HEK293T (cell line): Measurements from ENCODE around the gene C3orf22.

Source experiments
- CTCF ChIA-PET: fragments of 350-600 bp; formaldehyde crosslinking; extraction: SDS; loops from one replicate; lab custom pipeline; 2021; ENCODE audit warnings: antibody characterized with exemption, inconsistent platforms; lab: Yijun Ruan, JAX
- POLR2A ChIA-PET: fragments of 350-600 bp; formaldehyde crosslinking; extraction: SDS; loops from one replicate; lab custom pipeline; 2020; ENCODE audit warnings: antibody characterized with exemption, inconsistent platforms; lab: Yijun Ruan, JAX
- DNase-seq: peaks from one replicate; pipeline ENCODE4 v3.0.0; 2012; ENCODE audit warnings: mixed read lengths; ENCODE audit errors: extremely low spot score
- ARNT ChIP-seq: fragments of 450-650 bp; IDR thresholded peaks from 2 replicates; pipeline ENCODE4 v1.6.1; 2017; ENCODE audit warnings: mild to moderate bottlenecking
- BHLHE40 ChIP-seq: fragments of 450-650 bp; IDR thresholded peaks from 2 replicates; pipeline ENCODE4 v1.6.1; 2016; ENCODE audit warnings: mild to moderate bottlenecking, moderate library complexity, borderline replicate concordance
- CTBP1 ChIP-seq: fragments of 450-650 bp; IDR thresholded peaks from 2 replicates; pipeline ENCODE4 v1.6.1; 2016; ENCODE audit warnings: borderline replicate concordance
- ELF4 ChIP-seq: fragments of 450-650 bp; IDR thresholded peaks from 2 replicates; pipeline ENCODE4 v1.6.1; 2017; ENCODE audit warnings: antibody characterized with exemption
- FOXA1 ChIP-seq: fragments of 450-650 bp; IDR thresholded peaks from 2 replicates; pipeline ENCODE4 v1.6.1; 2016; ENCODE audit warnings: mild to moderate bottlenecking
- FOXK2 ChIP-seq: fragments of 450-650 bp; IDR thresholded peaks from 2 replicates; pipeline ENCODE4 v1.6.1; 2016; ENCODE audit warnings: mild to moderate bottlenecking
- FOXM1 ChIP-seq: fragments of 450-650 bp; IDR thresholded peaks from 2 replicates; pipeline ENCODE4 v1.6.1; 2017; ENCODE audit warnings: mild to moderate bottlenecking, borderline replicate concordance
- HDGF ChIP-seq: fragments of 450-650 bp; IDR thresholded peaks from 2 replicates; pipeline ENCODE4 v1.6.1; 2017; ENCODE audit warnings: antibody characterized with exemption, borderline replicate concordance
- L3MBTL2 ChIP-seq: fragments of 450-650 bp; conservative IDR thresholded peaks from 2 replicates; pipeline ENCODE4 v1.6.1; 2016; ENCODE audit warnings: mild to moderate bottlenecking
- LEF1 ChIP-seq: fragments of 450-650 bp; IDR thresholded peaks from 2 replicates; pipeline ENCODE4 v1.6.1; 2017; ENCODE audit warnings: mild to moderate bottlenecking, borderline replicate concordance
- NFRKB ChIP-seq: fragments of 450-650 bp; IDR thresholded peaks from 2 replicates; pipeline ENCODE4 v1.6.1; 2016; ENCODE audit warnings: mild to moderate bottlenecking, moderate library complexity
- SP1 ChIP-seq: fragments of 450-650 bp; IDR thresholded peaks from 2 replicates; pipeline ENCODE4 v1.6.1; 2017
- SUZ12 ChIP-seq: fragments of 450-650 bp; IDR thresholded peaks from 2 replicates; pipeline ENCODE4 v1.6.1; 2016; ENCODE audit warnings: mild to moderate bottlenecking
- TARDBP ChIP-seq: fragments of 450-650 bp; IDR thresholded peaks from 2 replicates; pipeline ENCODE4 v1.6.1; 2016
- ZNF384 ChIP-seq: fragments of 450-650 bp; IDR thresholded peaks from 2 replicates; pipeline ENCODE4 v1.6.1; 2016
- TF ChIP-seq, protein P1 (sequence below): fragments of 450-650 bp; IDR thresholded peaks from 2 replicates; pipeline ENCODE4 v1.6.1; 2016

C3orf22 gene

DNA sequence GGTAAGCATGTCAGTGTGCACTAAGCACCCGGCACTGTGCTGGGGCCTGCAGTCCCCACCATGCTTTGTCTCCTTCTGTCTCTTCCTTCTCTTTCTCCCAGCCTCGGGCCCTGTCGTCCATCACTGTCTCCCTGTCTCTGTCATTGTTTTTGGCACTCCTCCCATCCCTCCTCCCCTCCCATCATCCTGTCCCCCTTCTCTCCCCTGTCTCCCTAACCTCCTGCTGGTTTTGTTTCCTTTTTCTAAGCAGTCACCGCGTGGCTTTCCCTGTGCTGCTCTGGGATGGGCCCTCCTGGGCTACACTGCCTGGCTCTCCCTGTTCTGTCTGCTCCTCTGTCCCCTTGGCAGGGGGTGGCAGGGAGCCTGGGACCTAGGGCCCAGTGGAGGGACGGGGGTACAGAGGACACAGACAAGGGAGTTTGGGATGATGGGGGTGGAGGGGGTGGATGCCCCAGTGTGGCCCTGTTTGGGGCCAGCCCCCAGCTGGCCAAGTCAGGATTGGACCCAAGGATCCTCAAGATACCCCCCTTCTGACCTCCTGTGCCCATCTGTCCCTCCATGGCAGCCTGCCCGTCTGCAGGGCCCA lies 29.1 kb downstream of the C3orf22 start:
- TF ChIP-seq, protein P1, sequence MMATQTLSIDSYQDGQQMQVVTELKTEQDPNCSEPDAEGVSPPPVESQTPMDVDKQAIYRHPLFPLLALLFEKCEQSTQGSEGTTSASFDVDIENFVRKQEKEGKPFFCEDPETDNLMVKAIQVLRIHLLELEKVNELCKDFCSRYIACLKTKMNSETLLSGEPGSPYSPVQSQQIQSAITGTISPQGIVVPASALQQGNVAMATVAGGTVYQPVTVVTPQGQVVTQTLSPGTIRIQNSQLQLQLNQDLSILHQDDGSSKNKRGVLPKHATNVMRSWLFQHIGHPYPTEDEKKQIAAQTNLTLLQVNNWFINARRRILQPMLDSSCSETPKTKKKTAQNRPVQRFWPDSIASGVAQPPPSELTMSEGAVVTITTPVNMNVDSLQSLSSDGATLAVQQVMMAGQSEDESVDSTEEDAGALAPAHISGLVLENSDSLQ = no peak
- TF ChIP-seq FOXA1 (no peak), LEF1 (no peak), BHLHE40 (no peak), CTBP1 (no peak), SUZ12 (no peak), ELF4 (no peak)
- ChIA-PET POLR2A (no interaction called here), CTCF (no interaction called here)
- DNase-seq = no peak

DNA sequence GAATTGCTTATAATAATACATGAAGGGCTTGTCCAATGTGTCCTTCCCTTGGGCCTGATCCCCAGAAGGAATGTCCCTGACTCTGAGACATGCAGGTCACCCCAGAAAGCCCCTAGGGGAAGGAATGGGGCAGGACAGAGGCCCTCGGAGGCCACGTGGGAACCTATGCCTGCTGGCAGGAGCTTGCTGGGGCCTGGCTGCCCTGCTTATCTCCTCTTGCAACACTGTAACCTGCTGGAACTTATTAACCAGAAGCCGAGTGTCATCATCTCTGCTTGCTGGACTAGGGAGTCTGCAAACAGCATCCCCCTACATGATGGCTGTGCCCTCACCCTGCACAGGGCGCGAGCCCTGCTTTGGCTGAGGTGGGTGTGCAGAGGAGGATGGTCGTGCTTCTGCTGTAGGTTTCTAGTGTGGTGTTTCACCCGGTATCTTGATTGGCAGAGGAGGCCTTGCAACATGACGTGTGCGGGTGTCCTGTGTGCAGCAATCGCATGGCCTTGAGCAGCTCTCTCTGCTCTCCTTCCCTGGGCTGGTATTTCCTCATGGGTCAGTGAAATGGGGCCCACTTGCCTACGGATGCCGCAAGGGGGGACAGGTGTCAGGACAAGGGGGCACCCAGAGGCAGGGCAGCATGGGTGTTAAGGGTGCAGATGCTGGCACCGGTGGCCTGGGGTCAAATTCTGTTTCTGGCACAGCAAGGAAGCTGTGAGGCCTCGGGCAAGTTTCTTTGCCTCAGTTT lies 29.8 kb downstream of the C3orf22 start:
- CTCF ChIA-PET = no interaction called here

DNA sequence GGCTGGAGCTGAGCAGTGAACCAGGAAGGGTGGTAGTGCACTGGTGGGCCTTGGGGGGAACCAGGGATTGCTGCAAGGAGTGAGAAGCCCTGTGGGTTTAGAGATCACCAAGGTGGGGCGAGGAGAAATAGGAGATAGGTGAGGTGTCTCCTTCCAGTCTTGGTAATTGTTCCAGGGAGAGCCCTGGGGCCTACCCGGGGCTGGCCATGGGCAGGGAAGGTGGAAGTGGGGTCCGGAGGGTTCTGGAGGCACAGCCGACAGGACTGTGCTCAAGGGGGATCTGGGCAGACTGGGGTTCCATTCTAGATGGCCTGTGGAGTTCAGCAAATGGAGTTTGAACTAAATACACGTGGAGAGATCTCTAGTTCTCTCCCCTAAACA lies 30.3 kb downstream of the C3orf22 start:
- POLR2A ChIA-PET = interaction anchor here (0.7 kb wide), 1 partner anchor 49 kb away, joined by 3 read pairs; no protein-coding TSS in a partner anchor
- DNase-seq = no peak
- TF ChIP-seq HDGF = no peak
- no peak for TF ChIP-seq SUZ12
- no peak for TF ChIP-seq NFRKB
- no peak for TF ChIP-seq LEF1
- no peak for TF ChIP-seq L3MBTL2
- CTCF ChIA-PET = no interaction called here

More for the DNA sequence above, 29.8 kb downstream of the C3orf22 start:
- POLR2A ChIA-PET = interaction anchor here (0.7 kb wide), 1 partner anchor 48 kb away, joined by 3 read pairs; no protein-coding TSS in a partner anchor
- no peak for TF ChIP-seq TARDBP
- no peak for TF ChIP-seq SP1
- no peak for TF ChIP-seq NFRKB
- DNase-seq = no peak

DNA sequence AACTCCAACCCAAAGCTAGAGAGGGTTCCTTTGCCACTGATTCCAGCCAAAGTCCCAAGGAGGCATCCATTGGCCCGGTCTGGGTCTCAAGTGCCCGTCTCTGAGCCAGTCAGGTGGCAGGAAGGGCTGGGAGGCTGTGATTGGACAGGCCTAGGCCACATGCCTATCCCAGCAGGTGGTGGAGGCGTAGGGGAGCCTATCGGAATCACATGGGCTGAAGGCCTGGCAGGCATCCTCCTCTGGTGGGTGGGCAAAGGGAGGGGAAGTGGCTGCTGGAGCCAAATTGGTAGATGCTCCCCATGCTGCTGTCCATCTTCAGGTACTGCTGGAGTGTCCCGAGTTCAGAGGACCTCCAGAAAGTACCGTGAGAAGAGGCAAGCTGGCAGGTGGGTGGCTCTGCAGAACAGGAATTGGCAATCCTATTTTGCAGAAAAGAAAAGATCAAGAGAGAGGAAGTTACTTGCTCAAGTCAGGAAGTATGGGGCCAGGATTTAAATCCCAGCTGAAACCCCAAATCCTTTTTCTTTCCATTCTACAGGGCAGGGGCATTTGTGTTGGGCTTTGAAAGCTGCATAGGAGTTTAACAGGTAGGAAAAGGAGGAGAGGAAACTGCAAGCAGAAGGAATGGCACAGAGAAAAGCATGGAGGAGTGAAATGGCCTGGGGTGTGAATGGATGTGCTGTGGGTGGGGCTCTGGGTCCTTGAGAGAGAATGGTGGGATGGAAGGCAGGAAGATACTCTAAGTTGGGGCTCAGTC lies 31.1 kb downstream of the C3orf22 start:
- no peak for DNase-seq
- POLR2A ChIA-PET = interaction anchor here (1.2 kb wide), 1 partner anchor 10 kb away, joined by 3 read pairs; no protein-coding TSS in a partner anchor
- CTCF ChIA-PET = no interaction called here
- TF ChIP-seq FOXM1 = no peak
- TF ChIP-seq CTBP1 = no peak
- TF ChIP-seq FOXK2 = no peak
- TF ChIP-seq LEF1 = no peak
- TF ChIP-seq, protein P1 = no peak
- no peak for TF ChIP-seq SUZ12
- no peak for TF ChIP-seq L3MBTL2
- no peak for TF ChIP-seq BHLHE40
- no peak for TF ChIP-seq ELF4
- no peak for TF ChIP-seq FOXA1
- no peak for TF ChIP-seq ARNT
- no peak for TF ChIP-seq ZNF384

DNA sequence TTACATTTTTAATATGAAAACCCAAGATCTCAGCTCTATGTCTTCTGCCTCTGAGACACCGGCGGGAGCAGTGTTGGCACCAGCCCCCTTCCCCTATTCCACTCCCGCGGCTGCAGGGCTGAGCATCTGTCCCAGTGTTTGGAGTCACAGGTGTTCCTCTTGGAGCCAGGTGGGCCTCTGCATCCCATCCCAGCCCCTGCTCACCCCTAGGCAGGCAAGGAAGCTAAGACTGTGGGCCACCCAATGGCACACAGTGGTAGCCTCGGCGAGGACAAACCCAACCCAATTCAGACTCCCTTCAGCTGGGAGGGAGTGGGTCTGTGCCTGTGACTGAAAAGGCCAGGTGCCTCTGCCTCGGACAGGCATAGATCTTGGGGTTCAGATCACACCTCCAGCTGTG lies 31.7 kb downstream of the C3orf22 start:
- ChIA-PET POLR2A (interaction anchor here (1.2 kb wide), 1 partner anchor 11 kb away, joined by 3 read pairs; no protein-coding TSS in a partner anchor), CTCF (no interaction called here)
- TF ChIP-seq NFRKB (no peak), HDGF (no peak), BHLHE40 (no peak), CTBP1 (no peak), TARDBP (no peak), FOXM1 (no peak), SUZ12 (no peak)
- TF ChIP-seq, protein P1 = no peak
- no peak for DNase-seq

DNA sequence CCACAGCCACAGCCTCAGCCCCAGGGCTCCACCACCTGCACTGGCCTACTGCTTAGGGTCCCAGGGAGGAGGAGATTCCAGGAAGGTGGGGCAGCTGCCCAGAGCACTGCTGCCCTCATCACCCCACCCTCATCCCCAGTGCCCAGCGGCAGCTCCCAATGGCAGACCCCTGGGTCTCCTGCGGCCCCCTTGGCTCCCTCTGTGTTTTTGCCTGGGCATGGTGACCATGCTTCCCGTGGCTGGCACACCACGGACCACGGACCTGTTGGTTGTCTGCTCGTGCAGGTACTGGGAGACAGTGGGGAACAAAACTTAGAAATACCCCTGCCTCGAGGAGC lies 32.1 kb downstream of the C3orf22 start:
- TF ChIP-seq FOXA1 = no peak
- TF ChIP-seq TARDBP = no peak
- no peak for TF ChIP-seq FOXK2
- TF ChIP-seq CTBP1 = no peak
- TF ChIP-seq SUZ12 = no peak
- TF ChIP-seq FOXM1 = no peak
- TF ChIP-seq L3MBTL2 = no peak
- TF ChIP-seq SP1 = no peak
- no peak for TF ChIP-seq HDGF
- TF ChIP-seq NFRKB = no peak
- TF ChIP-seq LEF1 = no peak
- no peak for TF ChIP-seq ARNT
- TF ChIP-seq BHLHE40 = no peak
- TF ChIP-seq, protein P1 = no peak
- TF ChIP-seq ZNF384 = no peak
- TF ChIP-seq ELF4 = no peak
- ChIA-PET CTCF (no interaction called here), POLR2A (interaction anchor here (1.2 kb wide), 1 partner anchor 11 kb away, joined by 3 read pairs; no protein-coding TSS in a partner anchor)
- no peak for DNase-seq
